DOHH2 (cell line): Measurements from ENCODE around the gene SPATA31E1.

Experiments
- CTCF ChIP-seq: fragments of 200-600 bp; sonication (generic); IDR thresholded peaks from one replicate; pipeline ENCODE4 v1.5.1; 2014; ENCODE audit warnings: antibody characterized with exemption, mild to moderate bottlenecking, low read depth, low read length; ENCODE audit not compliant: poor library complexity, severe bottlenecking
- EZH2phosphoT487 ChIP-seq: fragments of 200-600 bp; sonication (generic); IDR thresholded peaks from 2 replicates; pipeline ENCODE4 v1.6.1; 2017; ENCODE audit warnings: borderline replicate concordance, mild to moderate bottlenecking, antibody characterized with exemption, low read length, moderate library complexity, mixed read lengths

- TF ChIP-seq CTCF: no peak
- no peak for TF ChIP-seq EZH2phosphoT487
Observed at GRCh38 chr9:87892956-87893355, 10.3 kb downstream of the SPATA31E1 start.
